Smooth muscle cell (in vitro differentiated cells): ENCODE results near the gene E2F2. TPM values are rescaled to one million over a fixed set of nuclear protein-coding genes. Genes with fewer than 3 reads are reported as not detected.
A peak's percentile ranks its signal among the peaks of the same experiment; 100 is the strongest.

Experiments used
- DNase-seq: peaks from one replicate; lab custom pipeline; 2025; ENCODE audit not compliant: unreplicated experiment; lab: John Stamatoyannopoulos, UW
- H2AFZ ChIP-seq: fragments of 200-600 bp; sonication (generic); 2 replicates; pipeline ENCODE4 v1.6.0; 2016; ENCODE audit warnings: antibody characterized with exemption, low read depth, mild to moderate bottlenecking
- H3F3A ChIP-seq: fragments of 200-600 bp; sonication (generic); 2 replicates; pipeline ENCODE4 v1.6.0; 2017; ENCODE audit warnings: antibody characterized with exemption, low read depth
- H3K27ac ChIP-seq: fragments of 200-600 bp; sonication (generic); 2 replicates; pipeline ENCODE4 v1.5.1; 2016; ENCODE audit warnings: low read depth, mild to moderate bottlenecking
- H3K27me3 ChIP-seq: fragments of 200-600 bp; sonication (generic); 2 replicates; pipeline ENCODE4 v1.6.1; 2016; ENCODE audit warnings: low read depth, mild to moderate bottlenecking
- H3K36me3 ChIP-seq: fragments of 200-600 bp; sonication (generic); 2 replicates; pipeline ENCODE4 v1.5.1; 2016; ENCODE audit warnings: low read depth
- H3K4me1 ChIP-seq: fragments of 200-600 bp; sonication (generic); 2 replicates; pipeline ENCODE4 v1.5.1; 2016; ENCODE audit warnings: low read depth
- H3K4me2 ChIP-seq: fragments of 200-600 bp; sonication (generic); 2 replicates; pipeline ENCODE4 v1.6.0; 2016; ENCODE audit warnings: mild to moderate bottlenecking
- H3K4me3 ChIP-seq: fragments of 200-600 bp; sonication (generic); 2 replicates; pipeline ENCODE4 v1.5.1; 2016; ENCODE audit warnings: mild to moderate bottlenecking
- H3K79me2 ChIP-seq: fragments of 200-600 bp; sonication (generic); 2 replicates; pipeline ENCODE4 v1.6.0; 2016; ENCODE audit warnings: low read depth, mild to moderate bottlenecking
- H3K9ac ChIP-seq: fragments of 200-600 bp; sonication (generic); 2 replicates; pipeline ENCODE4 v1.6.0; 2016; ENCODE audit warnings: low read depth
- H3K9me3 ChIP-seq: fragments of 200-600 bp; sonication (generic); replicated peaks from 2 replicates; pipeline ENCODE4 v1.5.1; 2016; ENCODE audit warnings: low read depth
- H4K20me1 ChIP-seq: fragments of 200-600 bp; sonication (generic); 2 replicates; pipeline ENCODE4 v1.6.0; 2016; ENCODE audit warnings: low read depth
- CTCF ChIP-seq: fragments of 200-600 bp; sonication (generic); IDR thresholded peaks from 2 replicates; pipeline ENCODE4 v1.5.1; 2017; ENCODE audit warnings: borderline replicate concordance, mild to moderate bottlenecking, antibody characterized with exemption; ENCODE audit not compliant: insufficient read depth, poor library complexity, severe bottlenecking
- WGBS: methylation state at CpG from one replicate; pipeline ENCODE4 v1.1.7; 2016; ENCODE audit warnings: low lambda C conversion rate; 5-methylcytosine and 5-hydroxymethylcytosine counted together
- polyA plus RNA-seq: library from polyadenylated mRNA; unstranded; fragments of >200 nt; fragmentation: Nextera tagmentation; extraction: Ambion mirVana; gene quantifications from 2 replicates; pipeline ENCODE4 v1.2.1, GENCODE V29; 2016
- total RNA-seq: library from RNA; depleted of rRNA; stranded (reverse); fragments of >200 nt; gene quantifications from 2 replicates; pipeline ENCODE4 v1.2.3, GENCODE V29; 2014

E2F2 gene
- total and polyA plus RNA-seq, 2 experiments from 2014 or later, result 0.63 to 1.4 TPM

- Histone ChIP-seq H3K79me2 (peaks cover 12% of the 10 kb centered on the region), H3K9me3 (no peaks in the 10 kb centered on the region), H3K4me1 (no peaks in the 10 kb centered on the region), H3F3A (peaks cover 14% of the 10 kb centered on the region), H3K9ac (peak overlapping the region; percentile 73), H3K27ac (peak overlapping the region; percentile 92), H3K36me3 (no peaks in the 10 kb centered on the region), H3K27me3 (no peaks in the 10 kb centered on the region), H4K20me1 (peaks cover 76% of the 10 kb centered on the region), H2AFZ (no peak overlapping the region), H3K4me3 (no peak overlapping the region), H3K4me2 (peak overlapping the region; percentile 53)
- DNase-seq, result no peak
- no peak for TF ChIP-seq CTCF
- 54% methylated on average over 6 of the region's 6 CpGs for whole genome bisulfite sequencing
Observed at GRCh38 chr1:23475134-23475628, 55.9 kb downstream of the E2F2 start.

GRCh38 chr1:23473037-23473800 is 57.8 kb downstream of the E2F2 start:
- H3K27ac ChIP-seq, result peak overlapping the region; percentile 38
- peaks cover 12% of the 10 kb centered on the region for H3K79me2 ChIP-seq
- 84% methylated on average over 6 of the region's 6 CpGs for WGBS
- no peaks in the 10 kb centered on the region for H3K27me3 ChIP-seq
- H3K9ac ChIP-seq, result peak overlapping the region; percentile 26
- H3K4me2 ChIP-seq, result no peak overlapping the region
- H3K4me3 ChIP-seq, result no peak overlapping the region
- no peaks in the 10 kb centered on the region for H3K36me3 ChIP-seq
- H3F3A ChIP-seq, result peaks cover 14% of the 10 kb centered on the region
- peaks cover 78% of the 10 kb centered on the region for H4K20me1 ChIP-seq
- H3K9me3 ChIP-seq, result no peaks in the 10 kb centered on the region
- H3K4me1 ChIP-seq, result no peaks in the 10 kb centered on the region
- H2AFZ ChIP-seq, result no peak overlapping the region
- no peak for DNase-seq
- no peak for TF ChIP-seq CTCF

GRCh38 chr1:23472351-23473036 is 58.5 kb downstream of the E2F2 start:
- Histone ChIP-seq H3K4me3 (no peak overlapping the region), H3K4me1 (no peaks in the 10 kb centered on the region), H2AFZ (no peak overlapping the region), H3K79me2 (peaks cover 12% of the 10 kb centered on the region), H3K36me3 (no peaks in the 10 kb centered on the region), H4K20me1 (peaks cover 82% of the 10 kb centered on the region), H3K27ac (no peak overlapping the region), H3F3A (peaks cover 14% of the 10 kb centered on the region), H3K4me2 (no peak overlapping the region), H3K9me3 (no peaks in the 10 kb centered on the region), H3K9ac (no peak overlapping the region), H3K27me3 (no peaks in the 10 kb centered on the region)
- no peak for DNase-seq
- TF ChIP-seq CTCF, result no peak
- WGBS, result 94% methylated on average over 5 of the region's 5 CpGs
